DMS 273 (cell line): ENCODE data around the gene POLD1.
"Not testable (repeated sequence)": the region's sequence is repeated elsewhere in the genome, so short reads cannot be mapped to it uniquely, and the experiment has no call there.

Source experiments
- DNase-seq: peaks from one replicate; lab custom pipeline; 2025; ENCODE audit not compliant: unreplicated experiment; lab: John Stamatoyannopoulos, UW

The POLD1 gene

DNA sequence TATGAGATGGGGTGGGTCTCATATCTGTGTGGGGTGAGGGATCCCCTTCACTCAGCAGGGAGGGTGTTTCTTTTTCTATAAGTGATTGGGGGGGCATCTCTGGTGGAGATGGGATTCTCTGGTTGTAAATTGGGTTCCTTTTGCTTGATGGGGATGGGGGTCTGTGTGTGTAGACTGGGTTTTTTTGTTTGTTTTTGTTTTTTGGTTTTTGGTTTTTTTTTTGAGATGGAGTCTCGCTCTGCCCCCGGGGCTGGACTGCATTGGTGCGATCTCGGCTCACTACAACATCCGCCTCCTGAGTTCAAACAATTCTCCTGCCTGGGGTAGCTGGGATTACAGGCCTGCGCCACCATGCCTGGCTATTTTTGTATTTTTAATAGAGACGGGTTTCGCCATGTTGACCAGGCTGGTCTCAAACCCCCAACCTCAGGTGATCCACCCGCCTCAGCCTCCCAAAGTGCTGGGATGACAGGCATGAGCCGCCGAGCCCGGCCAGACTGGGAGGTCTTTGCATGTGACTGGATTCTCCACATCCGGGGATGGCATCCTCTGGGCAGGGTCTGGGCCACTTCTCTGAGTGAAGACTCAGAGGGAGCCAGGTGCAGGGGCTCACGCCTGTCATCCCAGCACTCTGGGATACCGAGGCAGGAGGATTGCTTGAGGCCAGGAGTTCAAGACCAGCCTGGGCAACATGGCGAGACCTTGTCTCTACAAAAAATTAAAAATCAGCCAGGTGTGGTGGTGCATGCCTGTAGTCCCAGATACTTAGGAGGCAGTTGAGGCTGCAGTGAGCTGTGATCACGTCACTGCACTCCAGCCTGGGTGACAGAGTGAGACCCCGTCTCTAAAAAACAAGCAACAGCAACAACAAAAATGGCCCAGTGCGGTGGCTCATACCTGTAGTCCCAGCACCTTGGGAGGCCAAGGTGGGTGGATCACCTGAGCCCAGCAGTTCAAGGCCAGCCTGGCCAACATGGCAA lies 49.3 kb downstream of the POLD1 start:
- no peak for DNase-seq

DNA sequence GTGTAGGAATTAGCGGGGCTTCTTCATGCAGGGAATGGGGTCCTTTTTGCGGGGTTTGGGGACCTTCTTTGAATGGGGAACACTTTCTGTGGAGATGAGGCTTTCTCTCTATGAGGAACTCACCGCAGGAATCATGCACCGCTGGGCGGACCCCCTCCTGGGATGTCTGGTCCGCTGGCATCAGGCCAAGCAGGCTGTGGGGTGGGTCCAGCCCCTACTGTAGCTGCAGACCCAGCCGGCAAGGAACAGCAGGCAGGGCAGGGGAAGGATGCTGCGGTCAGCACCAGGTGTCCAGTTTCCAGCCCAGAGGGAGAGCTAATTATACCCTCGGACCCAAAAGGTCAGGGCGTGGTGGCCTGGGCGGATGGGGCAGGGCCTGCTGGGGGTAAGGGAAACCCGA lies 50.4 kb downstream of the POLD1 start:
- DNase-seq, result peak; percentile 37

DNA sequence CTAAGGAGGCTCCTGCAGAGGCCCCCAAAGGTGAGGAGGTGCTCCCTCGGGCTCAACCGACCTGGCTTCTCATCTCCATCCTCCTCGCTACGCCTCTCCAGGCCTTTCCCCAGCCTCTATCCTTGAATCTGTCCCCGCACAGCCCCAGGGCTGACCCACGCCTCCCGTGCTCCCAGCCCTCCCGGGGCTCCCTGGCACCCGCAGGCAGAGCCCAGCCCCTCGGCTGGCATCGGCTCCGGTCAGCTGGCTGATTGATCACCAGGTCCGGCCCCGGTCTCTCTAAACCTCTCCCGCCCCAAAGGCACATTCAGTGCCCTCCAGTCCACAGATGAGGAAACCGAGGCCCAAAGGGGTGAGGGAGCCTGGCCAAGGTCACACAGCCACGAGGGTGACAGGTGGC lies 51.1 kb downstream of the POLD1 start:
- no peak for DNase-seq

DNA sequence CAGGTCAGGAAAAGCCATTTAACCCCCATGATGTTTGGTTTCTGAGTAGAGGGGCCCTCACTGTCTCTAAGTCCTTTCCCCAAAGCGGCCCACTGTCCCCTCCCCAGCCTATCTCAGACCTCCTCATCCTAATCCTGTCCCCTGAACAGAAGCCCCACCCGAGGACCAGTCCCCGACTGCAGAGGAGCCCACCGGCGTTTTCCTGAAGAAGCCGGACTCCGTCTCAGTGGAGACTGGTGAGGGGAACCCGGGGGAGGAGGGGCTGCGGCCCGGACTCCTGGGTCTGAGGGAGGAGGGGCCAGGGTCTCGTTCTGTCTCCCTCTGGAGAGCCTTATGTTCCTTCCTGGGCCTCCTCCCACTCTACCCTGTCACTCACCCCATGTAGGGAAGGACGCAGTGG lies 51.5 kb downstream of the POLD1 start:
- no peak for DNase-seq

DNA sequence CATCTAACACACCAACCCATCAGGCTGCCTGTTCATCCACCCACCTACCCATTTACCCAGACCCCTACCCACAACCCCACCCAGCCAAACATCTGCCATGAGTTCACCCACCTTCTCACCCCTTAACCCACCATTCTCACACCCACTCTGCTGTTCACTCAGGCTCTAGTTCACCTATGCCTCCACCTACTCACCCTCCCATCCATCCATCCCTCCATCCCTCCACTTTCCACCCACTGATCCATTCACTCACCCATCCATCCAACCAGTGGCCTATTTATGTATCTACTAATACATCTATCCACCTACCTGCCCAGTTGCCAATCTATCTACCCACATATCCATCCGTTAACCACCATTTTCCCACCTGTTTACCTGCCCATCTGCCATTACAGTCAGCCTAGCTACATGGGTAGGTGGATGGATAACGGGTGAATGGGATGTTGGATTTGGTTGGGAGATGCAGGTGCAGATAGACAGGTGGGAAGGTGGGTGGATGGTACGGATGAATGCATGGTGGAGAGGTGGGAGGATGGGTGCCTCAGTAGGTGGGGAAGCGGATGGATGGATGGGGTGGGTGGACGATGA lies 53.8 kb downstream of the POLD1 start:
- no peak for DNase-seq

DNA sequence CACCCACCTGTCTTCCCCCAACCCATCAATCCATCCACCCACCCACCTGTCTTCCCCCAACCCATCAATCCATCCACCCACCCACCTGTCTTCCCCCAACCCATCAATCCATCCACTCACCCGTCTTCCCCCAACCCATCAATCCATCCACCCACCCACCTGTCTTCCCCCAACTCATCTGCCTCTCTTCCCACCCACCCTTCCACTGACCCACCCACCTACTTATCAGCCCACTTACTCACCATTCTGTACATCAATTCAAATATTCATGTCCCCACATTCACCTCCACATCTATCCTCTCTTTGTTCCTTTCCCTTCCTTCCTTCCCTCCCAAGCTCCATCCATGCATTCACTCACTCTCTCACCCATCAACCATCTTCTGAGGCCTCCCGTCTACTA lies 55.0 kb downstream of the POLD1 start:
- not testable (repeated sequence) for DNase-seq

DNA sequence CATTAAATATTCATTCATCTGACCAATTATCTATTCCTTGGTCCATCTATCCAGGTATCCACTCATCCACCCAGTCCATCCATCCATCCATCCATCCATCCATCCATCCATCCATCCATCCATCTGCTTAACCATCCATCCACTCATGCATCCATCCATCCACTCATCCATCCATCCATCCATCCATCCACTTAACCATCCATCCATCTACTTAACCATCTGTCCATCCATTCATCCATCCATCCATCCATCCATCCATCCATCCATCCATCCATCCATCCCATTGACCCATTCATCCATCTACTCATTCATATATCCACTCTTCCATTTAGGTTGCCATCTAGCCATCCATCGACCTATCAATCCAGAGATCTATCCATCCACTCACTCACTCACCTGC lies 59.9 kb downstream of the POLD1 start:
- DNase-seq, result no peak

DNA sequence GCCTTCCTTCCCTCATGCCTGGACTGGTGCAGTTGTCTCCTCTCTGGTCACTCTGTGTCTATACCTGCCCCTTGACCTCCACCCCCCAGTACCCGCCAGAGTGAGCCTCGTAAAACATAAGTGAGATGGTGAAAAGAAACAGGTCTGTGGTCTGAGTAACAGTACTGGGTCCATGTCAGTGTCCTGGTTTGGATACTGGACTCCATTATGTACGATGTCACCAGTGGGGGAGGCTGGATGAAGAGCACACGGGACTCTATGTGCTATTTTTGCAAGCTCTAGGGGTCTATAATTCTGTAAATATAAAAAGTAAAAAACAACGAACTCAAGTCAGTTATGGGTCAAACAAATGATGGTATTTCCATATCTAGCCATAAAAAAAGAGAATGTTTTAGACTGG lies 62.9 kb downstream of the POLD1 start:
- DNase-seq, result no peak

DNA sequence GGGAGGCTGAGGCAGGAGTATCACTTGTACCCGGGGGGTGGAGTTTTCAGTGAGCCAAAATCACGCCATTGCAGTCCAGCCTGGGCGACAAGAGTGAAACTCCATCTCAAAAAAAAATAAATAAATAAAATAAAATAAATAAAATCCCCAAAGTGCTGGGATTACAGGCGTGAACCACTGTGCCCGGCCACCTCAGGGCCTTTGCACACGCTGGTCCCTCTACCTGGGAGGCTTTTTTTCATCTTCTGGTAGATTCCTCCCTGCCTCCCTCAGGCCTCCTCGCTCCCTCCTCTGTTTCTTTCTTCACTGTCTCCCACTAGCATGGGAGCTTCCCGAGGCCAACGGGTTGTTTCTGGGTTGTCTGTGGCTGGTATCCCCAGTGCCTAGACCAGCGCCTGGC lies 63.6 kb downstream of the POLD1 start:
- DNase-seq, result no peak

DNA sequence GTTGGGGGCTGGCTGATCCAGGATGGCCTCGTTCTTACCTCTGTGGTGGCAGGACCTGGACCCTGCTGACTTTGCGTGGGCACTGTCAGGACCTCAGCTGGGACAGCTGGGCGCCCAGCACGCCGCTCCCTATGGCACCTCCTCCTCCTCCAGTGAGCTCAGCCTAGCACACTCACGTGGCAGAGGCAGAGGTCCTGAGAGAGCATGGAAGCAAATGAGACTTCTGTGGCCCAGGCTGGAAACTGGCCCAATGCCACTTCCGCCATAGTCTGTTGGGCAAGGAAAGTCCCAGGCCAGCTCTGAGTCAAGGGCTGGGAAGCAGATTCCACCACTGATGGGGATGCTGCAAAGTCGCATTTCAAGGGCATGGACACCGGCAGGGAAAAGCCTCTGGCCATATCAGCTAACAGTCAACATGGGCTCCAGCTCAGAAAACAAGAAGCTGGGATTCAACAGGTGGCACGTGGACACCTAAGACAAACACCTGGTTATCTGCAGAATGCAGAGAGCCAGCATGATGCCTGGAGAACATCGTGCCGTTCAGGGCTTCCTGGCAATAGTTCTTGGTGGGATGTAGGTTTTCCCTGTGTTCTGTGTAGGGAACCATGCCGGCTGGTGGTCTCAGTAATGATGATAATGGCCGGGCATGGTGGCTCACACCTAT lies 65.2 kb downstream of the POLD1 start:
- DNase-seq, result peak; percentile 40

DNA sequence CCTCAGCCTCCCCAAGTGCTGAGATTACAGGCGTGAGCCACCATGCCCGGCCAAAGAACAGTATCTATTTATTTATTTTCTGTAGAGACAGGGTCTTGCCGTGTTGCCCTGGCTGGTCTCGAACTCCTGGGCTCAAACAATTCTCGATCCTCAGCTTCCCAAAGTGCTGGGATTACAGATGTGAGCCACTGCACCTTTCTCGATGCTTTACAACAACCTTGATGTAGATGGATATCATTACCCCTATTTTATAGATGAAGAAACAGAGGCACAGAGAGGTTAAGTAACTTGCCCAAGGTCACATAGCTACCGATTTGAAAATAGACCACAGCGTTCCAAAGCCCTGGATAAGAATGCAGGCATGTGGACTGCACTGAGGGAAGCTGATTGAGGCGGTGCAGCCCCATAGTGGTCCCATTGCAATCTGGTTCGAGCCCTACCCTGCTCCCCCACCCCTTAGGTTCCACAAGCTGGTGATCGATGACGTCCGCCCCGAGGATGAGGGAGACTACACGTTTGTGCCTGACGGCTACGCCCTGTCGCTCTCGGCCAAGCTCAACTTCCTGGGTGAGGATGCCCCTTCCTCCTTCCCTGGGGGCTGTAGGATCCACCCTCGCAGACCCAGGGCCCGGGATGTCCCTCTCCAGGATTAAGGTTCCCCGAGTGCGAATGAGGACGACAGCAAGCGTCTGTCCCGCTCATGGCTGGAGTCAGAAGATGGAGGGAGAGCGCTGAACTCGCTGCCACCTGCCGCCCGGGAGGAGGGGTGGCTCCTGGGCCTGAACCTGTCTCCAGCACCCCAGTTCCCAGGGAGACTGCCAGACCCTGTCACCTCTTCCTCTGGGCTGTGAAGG lies 66.4 kb downstream of the POLD1 start:
- no peak for DNase-seq

DNA sequence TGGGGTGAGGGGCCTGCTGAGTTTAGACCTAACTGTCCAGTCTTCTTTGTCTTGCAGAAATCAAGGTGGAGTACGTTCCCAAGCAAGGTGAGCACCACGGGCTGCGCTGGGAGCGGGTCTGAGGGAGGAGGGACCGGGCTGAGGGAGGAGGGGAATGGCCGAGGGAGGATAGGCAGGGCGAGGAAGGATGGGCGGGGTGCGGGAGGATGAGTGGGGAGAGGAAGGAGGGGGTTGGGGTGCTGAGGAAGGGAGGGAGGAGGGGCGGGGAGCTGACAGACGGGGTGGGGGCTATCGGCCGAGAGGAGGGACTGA lies 67.0 kb downstream of the POLD1 start:
- no peak for DNase-seq

DNA sequence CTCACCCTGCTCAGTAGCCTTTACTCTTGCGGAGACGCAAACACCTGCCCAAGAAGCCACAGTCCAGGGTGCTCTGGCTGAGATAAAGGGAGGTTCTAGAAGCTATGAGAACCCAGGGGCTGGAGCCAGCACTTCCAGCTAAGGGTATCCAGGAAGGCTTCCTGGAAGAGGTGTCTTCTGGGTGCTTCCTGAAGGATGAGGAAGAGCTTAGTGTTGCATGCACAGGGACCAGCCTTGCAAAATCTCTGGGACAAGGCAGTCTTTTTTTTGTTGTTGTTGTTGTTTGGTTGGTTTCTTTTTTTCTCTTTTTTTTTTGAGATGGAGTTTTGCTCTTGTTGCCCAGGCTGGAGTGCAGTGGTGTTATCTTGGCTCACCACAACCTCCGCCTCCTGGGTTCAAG lies 69.1 kb downstream of the POLD1 start:
- no peak for DNase-seq

DNA sequence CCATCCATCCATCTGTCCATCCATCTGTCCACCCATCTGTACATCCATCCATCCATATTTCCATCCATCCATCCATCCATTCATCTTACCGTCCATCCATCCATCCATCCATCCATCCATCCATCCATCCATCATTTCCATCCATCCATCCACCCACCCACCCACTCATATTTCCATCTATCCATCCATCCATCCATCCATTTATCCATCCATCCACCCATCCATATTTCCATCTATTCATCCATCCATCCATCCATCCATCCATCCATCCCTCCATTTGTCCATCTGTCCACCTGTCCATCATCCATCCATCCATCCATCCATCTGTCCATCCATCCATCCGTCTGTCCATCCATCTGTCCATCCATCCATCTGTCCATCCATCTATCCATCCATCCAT lies 71.8 kb downstream of the POLD1 start:
- no peak for DNase-seq

DNA sequence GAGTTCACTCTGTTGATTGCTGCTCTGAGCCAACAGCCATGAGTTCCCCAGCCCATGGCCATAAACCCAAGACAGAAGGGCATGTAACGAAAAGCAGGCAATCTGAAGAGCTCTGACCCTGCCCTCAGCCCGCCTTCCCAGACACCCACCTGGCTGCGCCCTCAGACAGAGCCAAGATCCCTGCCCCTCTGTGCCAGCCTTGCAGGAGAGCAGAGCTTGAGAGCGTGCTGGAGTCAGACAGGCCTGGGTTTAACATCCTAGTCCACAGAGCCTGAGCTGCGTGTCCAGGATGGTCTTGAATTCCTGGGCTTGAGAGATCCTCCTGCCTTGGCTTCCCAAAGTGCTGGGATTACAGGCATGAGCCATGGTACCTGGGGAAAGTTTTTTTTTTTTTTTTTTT lies 73.2 kb downstream of the POLD1 start:
- no peak for DNase-seq

DNA sequence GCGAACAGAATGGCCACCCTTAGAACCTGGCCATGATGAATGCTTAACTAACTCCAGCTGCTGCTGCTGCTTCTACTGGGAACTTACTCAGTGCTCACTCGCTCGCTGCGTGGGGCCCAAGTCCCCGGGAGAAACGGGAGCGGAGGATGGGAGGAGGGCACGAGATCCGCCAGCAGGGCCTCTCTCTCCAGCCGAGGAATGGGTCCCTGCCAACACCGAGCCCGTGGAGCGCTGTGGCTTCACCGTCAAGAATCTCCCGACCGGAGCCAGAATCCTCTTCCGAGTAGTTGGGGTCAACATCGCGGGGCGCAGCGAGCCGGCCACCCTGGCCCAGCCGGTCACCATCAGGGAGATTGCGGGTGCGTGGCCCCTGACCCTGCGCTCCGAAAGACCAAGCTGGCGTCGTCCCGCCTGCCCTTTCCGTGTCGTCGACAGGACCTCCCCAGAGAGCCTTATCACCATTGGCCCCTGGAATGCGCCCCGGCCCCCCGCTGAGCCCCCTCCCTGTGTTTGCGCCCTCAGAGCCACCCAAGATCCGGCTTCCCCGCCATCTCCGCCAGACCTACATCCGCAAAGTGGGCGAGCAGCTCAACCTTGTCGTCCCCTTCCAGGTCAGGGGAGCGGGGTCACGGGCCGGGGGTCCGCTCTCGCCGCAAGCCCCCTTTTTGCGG lies 74.4 kb downstream of the POLD1 start:
- no peak for DNase-seq

DNA sequence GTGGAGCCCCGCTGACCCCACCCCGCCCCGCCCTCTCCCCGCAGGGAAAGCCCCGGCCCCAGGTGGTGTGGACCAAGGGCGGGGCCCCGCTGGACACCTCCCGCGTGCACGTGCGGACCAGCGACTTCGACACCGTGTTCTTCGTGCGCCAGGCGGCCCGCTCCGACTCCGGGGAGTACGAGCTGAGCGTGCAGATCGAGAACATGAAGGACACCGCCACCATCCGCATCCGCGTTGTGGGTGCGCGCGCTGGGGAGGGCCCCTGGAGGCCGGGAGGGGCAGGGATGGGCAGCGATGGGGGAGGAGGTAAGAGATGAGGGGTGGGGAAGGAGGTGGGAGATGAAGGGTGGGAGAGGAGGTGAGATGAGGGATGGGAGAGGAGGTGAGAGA lies 74.9 kb downstream of the POLD1 start:
- DNase-seq, result no peak

DNA sequence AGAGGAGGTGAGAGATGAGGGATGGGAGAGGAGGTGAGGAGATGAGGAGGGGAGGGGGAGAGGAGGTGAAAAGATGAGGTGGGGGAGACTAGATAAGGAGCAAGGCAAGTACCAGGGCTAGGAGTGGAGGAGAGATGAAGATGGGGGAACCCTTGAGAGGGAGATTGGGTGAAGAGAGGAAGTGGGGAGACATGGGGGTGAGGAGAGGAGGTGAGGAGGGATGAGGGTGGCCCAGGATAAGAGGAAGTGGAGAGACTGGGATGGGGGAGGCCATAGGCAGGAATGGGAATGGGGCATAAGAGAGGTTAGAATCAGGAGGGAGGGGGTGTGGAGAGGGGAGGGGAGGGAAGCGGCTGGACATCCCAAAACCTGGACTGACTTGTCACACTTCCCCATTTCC lies 75.5 kb downstream of the POLD1 start:
- no peak for DNase-seq

DNA sequence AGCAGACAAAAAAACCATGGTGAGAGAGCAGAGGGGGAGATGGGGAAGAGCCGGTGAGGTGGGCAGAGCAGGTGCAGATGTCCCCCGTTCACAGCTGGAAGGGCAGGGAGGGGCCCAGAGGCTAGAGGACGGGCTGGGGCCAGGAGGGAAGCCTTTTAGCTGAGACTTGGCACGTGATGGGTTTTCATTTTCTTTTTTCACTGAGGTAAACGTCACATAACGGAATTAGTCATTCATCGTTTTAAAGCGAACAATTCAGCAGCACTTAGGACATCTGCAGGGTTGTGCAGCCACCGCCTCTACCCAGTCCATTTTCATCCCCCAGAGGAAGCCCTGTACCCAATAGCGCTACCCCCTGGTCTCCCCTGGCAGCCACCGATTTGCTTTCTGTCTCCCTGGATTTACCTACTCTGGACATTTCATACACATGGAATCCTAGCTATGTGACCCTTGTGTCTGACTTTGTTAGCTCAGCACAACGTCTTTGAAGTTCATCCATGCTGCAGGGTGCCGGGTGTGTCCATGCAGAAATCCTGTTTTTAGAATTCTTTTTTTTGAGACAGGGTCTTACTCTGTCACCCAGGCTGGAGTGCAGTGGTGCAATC lies 76.1 kb downstream of the POLD1 start:
- DNase-seq, result peak; percentile 35
